ENCODE results near the gene SPTBN1. TPM values are rescaled to one million over a fixed set of nuclear protein-coding genes. Genes with fewer than 3 reads are reported as not detected.

SPTBN1 gene
- polyA plus RNA-seq, 1 donor: 168 TPM

DNA sequence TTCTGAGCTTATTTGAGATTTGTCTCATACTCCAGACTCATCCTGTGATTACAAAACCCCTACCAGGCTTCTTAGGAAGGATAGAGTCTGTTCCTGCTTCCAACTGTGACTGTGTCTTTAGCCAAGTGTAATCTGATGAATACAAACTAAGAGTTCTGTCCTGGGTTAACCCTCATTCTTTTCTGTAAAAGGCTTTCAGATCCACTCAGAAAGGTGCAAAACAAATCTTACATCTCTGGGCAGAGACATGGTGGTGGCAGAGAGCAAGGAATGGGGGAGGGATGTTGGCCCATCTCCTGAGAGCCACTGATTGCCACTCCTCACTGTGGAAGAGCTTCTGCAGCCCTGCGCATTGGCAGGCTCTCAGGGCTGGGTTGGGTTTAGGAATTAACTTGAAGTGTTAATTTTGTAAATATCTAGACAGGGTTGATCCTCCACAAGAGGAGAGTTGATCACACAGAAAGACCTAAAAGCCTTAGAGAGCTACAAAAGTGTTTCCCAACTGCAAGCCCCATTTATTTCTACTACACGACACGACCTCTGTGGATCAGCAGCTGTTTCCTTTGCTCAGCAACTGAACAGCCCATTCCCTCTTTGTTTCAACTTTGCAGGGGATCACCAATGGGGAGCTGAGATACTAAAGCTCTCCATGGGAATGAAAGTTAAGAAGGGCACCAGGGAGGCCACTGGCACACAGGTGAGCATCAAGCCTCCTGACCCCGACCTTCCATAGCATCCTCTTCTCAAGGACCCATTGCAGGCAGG lies 23.7 kb upstream of the SPTBN1 start:
- Histone ChIP-seq H3K36me3 (ENCODE audit: control insufficient read depth, insufficient read depth, low read length) (no peaks in the 10 kb centered on the region), H3K4me3 (ENCODE audit: low read length) (no peak overlapping the region), H3K27me3 (ENCODE audit: control insufficient read depth, insufficient read depth, low read length) (no peaks in the 10 kb centered on the region), H3K27ac (ENCODE audit: low read length) (no peak overlapping the region), H3K9me3 (ENCODE audit: control insufficient read depth, low read depth, low read length) (no peaks in the 10 kb centered on the region), H3K4me1 (ENCODE audit: control insufficient read depth, insufficient read depth, low read length) (no peaks in the 10 kb centered on the region)
- no CpG with 5 or more reads among the region's 4 CpGs for WGBS (ENCODE audit: insufficient coverage, low lambda C conversion rate)
- no peak for DNase-seq

DNA sequence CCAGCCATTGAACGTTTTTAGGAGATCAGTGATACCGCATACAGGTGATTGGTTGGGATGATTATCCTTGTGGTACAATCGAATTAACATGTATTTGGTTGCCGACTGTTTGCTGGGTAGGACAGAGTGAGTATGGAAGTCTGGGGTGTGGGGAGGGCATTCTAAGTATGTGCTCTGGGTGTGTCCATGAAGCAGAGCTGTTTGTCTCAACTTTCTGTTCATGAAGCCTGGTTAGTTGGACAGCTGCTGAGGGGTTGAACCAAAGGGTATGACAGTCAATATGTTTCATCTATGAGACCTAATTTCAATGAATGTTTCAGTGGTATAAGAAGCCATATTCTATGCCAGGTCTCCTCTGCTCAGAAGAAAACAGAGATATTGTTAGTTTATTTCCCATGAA lies 21.9 kb upstream of the SPTBN1 start:
- H3K36me3 ChIP-seq (ENCODE audit: control insufficient read depth, insufficient read depth, low read length): no peaks in the 10 kb centered on the region
- H3K4me1 ChIP-seq (ENCODE audit: control insufficient read depth, insufficient read depth, low read length): no peaks in the 10 kb centered on the region
- no CpG with 5 or more reads among the region's 4 CpGs for WGBS (ENCODE audit: insufficient coverage, low lambda C conversion rate)
- H3K27ac ChIP-seq (ENCODE audit: low read length): no peak overlapping the region
- DNase-seq: no peak
- no peaks in the 10 kb centered on the region for H3K9me3 ChIP-seq (ENCODE audit: control insufficient read depth, low read depth, low read length)
- no peak overlapping the region for H3K4me3 ChIP-seq (ENCODE audit: low read length)
- no peaks in the 10 kb centered on the region for H3K27me3 ChIP-seq (ENCODE audit: control insufficient read depth, insufficient read depth, low read length)

DNA sequence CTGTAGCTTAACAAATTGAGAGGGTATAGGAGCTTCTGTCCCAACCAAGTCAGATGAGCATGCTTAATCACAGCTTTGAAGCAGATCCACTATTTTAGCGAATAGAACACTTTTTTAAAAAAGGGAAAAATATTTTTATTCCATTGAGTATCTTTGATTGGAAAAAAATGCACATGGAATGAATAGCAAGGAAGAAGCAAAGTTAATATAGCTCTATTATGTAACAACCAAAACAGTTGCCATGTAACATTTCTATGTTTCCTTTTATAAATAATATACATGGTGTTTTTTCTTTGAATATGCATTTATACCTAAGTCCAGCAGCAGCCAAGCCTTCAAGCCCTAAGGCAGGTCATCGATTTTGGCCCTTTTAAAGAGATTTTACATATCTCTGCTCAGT lies 21.4 kb upstream of the SPTBN1 start:
- no peak for DNase-seq
- Histone ChIP-seq H3K36me3 (ENCODE audit: control insufficient read depth, insufficient read depth, low read length) (no peaks in the 10 kb centered on the region), H3K27ac (ENCODE audit: low read length) (no peak overlapping the region), H3K27me3 (ENCODE audit: control insufficient read depth, insufficient read depth, low read length) (no peaks in the 10 kb centered on the region), H3K9me3 (ENCODE audit: control insufficient read depth, low read depth, low read length) (no peaks in the 10 kb centered on the region), H3K4me3 (ENCODE audit: low read length) (no peak overlapping the region), H3K4me1 (ENCODE audit: control insufficient read depth, insufficient read depth, low read length) (no peaks in the 10 kb centered on the region)
- 100% methylated on average over 1 of the region's 2 CpGs for WGBS (ENCODE audit: insufficient coverage, low lambda C conversion rate)

DNA sequence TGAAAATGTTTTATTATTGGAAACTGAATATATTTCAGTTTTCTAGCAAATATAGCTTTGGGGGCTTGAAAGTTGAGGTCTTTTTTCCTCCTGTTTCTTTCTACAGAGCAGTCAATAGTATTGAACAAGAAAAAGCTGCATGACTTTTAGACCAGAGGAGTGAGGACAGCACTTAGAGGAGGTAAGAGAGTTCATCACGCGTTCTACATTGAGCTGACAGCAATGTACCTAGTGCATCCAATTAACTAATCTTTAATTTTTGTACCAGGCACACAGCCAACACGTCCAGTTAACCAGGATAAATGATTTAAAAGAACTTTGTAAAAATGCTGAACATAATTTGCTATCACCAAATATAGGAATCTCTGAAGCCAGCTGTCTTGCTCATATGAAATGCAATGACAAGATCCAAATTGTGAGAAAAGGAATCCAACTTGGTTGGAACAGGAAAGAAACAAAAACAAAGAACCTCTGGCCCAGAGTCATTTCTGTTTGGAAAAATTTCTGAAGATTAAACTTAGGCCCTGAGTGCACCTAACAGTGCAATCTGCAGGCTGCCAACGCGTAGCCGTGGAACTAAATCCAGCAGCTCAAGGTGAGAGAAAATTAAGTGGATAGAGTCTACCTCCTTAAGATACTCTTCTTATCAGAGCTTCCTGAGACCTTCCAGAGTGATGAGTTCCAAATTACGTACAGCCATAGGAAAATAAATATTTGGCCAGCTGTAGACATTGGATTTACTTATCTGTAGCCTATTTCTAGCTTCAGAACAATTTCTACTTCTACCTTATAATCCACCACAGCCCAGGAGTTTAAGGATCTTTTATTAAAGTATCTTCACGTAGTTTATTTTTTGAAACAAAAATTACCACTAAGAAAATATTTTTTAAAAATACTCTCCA lies 20.6 kb upstream of the SPTBN1 start:
- no peaks in the 10 kb centered on the region for H3K27me3 ChIP-seq (ENCODE audit: control insufficient read depth, insufficient read depth, low read length)
- no peak overlapping the region for H3K4me3 ChIP-seq (ENCODE audit: low read length)
- WGBS (ENCODE audit: insufficient coverage, low lambda C conversion rate): no CpG with 5 or more reads among the region's 8 CpGs
- no peak for DNase-seq
- no peaks in the 10 kb centered on the region for H3K9me3 ChIP-seq (ENCODE audit: control insufficient read depth, low read depth, low read length)
- no peak overlapping the region for H3K27ac ChIP-seq (ENCODE audit: low read length)
- no peaks in the 10 kb centered on the region for H3K36me3 ChIP-seq (ENCODE audit: control insufficient read depth, insufficient read depth, low read length)
- H3K4me1 ChIP-seq (ENCODE audit: control insufficient read depth, insufficient read depth, low read length): no peaks in the 10 kb centered on the region

DNA sequence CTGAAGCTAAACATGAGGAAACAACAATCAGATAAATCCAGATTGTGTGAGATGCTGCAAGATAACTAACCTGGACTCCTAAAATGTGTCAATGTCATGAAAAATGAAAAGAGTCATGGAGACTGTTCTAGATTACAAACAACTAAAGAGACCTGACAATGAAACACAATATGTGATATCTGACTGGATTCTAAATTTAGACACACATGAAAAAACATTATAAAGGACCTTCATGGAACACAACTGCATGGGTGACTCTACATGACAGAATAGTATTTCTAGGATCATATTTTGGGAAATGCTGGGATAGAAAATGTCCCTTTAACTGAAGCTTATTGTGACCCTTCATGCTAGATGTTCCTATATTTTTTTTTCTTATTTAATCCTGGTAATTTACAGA lies 18.5 kb upstream of the SPTBN1 start:
- Histone ChIP-seq H3K9me3 (ENCODE audit: control insufficient read depth, low read depth, low read length) (no peaks in the 10 kb centered on the region), H3K27ac (ENCODE audit: low read length) (no peak overlapping the region), H3K27me3 (ENCODE audit: control insufficient read depth, insufficient read depth, low read length) (no peaks in the 10 kb centered on the region), H3K4me3 (ENCODE audit: low read length) (no peak overlapping the region), H3K4me1 (ENCODE audit: control insufficient read depth, insufficient read depth, low read length) (no peaks in the 10 kb centered on the region), H3K36me3 (ENCODE audit: control insufficient read depth, insufficient read depth, low read length) (no peaks in the 10 kb centered on the region)
- DNase-seq: no peak

DNA sequence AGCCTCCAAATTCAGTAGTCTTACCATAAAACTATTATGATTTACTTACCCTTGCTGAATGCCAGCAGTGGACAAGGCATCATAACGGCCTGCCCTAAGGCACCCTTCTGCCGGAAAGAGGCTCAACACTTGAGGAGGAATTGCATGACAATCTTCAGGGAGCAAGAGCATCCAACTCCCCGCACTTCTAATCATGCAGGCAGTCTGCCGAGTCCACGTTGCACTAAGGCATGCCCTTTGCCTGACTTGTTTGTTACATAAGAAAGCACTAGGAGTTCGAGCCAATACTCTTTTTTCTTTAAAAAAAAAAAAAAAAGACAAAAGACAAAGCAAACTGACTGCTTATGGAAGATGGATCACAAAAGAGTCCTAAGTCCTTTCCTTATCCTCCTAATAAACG lies 17.9 kb upstream of the SPTBN1 start:
- H3K4me1 ChIP-seq (ENCODE audit: control insufficient read depth, insufficient read depth, low read length): no peaks in the 10 kb centered on the region
- WGBS (ENCODE audit: insufficient coverage, low lambda C conversion rate): 82% methylated on average over 2 of the region's 7 CpGs
- H3K36me3 ChIP-seq (ENCODE audit: control insufficient read depth, insufficient read depth, low read length): no peaks in the 10 kb centered on the region
- no peak overlapping the region for H3K4me3 ChIP-seq (ENCODE audit: low read length)
- no peaks in the 10 kb centered on the region for H3K9me3 ChIP-seq (ENCODE audit: control insufficient read depth, low read depth, low read length)
- H3K27ac ChIP-seq (ENCODE audit: low read length): no peak overlapping the region
- DNase-seq: no peak
- H3K27me3 ChIP-seq (ENCODE audit: control insufficient read depth, insufficient read depth, low read length): no peaks in the 10 kb centered on the region

DNA sequence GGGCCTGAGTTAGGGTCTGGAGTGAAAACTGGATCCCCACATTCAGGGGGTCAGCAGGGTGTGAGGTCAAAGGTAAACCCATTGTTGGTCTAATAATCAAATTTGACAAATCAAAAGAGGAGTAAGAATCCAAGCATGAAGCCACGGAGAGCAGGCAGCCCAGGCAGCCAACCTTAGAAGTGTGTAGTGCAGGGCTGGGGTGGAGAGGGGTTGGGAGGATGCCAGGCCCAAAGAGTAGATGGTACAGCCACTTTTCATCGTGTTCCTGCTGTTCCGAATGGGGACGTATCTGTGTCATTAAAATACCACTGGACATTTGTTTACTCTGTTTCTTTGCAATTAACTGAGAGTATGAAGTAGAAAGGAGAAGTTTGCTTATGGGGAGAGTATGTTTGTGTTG lies 16.5 kb upstream of the SPTBN1 start:
- no CpG with 5 or more reads among the region's 4 CpGs for WGBS (ENCODE audit: insufficient coverage, low lambda C conversion rate)
- Histone ChIP-seq H3K4me1 (ENCODE audit: control insufficient read depth, insufficient read depth, low read length) (no peaks in the 10 kb centered on the region), H3K36me3 (ENCODE audit: control insufficient read depth, insufficient read depth, low read length) (no peaks in the 10 kb centered on the region), H3K27me3 (ENCODE audit: control insufficient read depth, insufficient read depth, low read length) (no peaks in the 10 kb centered on the region), H3K4me3 (ENCODE audit: low read length) (no peak overlapping the region), H3K9me3 (ENCODE audit: control insufficient read depth, low read depth, low read length) (no peaks in the 10 kb centered on the region), H3K27ac (ENCODE audit: low read length) (no peak overlapping the region)
- no peak for DNase-seq

DNA sequence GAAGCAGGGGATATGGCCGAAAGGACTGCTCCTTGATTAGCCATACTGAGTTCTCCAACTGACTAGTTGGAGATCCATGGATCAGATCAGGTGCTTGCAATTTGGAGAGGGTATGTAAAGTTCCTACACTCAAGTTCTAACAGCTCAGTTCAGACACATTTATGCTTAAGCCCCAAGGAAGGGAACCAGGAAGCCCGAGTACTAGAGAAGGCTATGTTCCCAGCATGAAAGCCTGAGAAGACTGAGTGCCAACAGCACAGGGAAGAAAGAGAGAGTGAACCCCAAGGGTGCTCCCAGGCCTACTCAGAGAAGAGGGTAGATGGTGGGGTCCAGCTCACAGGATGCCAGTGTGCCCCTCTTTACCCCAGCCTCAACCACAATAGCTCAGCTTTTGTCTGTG lies 16.1 kb upstream of the SPTBN1 start:
- no peaks in the 10 kb centered on the region for H3K36me3 ChIP-seq (ENCODE audit: control insufficient read depth, insufficient read depth, low read length)
- no peak overlapping the region for H3K4me3 ChIP-seq (ENCODE audit: low read length)
- H3K9me3 ChIP-seq (ENCODE audit: control insufficient read depth, low read depth, low read length): no peaks in the 10 kb centered on the region
- no CpG with 5 or more reads among the region's 2 CpGs for WGBS (ENCODE audit: insufficient coverage, low lambda C conversion rate)
- H3K27me3 ChIP-seq (ENCODE audit: control insufficient read depth, insufficient read depth, low read length): no peaks in the 10 kb centered on the region
- H3K27ac ChIP-seq (ENCODE audit: low read length): no peak overlapping the region
- no peak for DNase-seq
- no peaks in the 10 kb centered on the region for H3K4me1 ChIP-seq (ENCODE audit: control insufficient read depth, insufficient read depth, low read length)

DNA sequence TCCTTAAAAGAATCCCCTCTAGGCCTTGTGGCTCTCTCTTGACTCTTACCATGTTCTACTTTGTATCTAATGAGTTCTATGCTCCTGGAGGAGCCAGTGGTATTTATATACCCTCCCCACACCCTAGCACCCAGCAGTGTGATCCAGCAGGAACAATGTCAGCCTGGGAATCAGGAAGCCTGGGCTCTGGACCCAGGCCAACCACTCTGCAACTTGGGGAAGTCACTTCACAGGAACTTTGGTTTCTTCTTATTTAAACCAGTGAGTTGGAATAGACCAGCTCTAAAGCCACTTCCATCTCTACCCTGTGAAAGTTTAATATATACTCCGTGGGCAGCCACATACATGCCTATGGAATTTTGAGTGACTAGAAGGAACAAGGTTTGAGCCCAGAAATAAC lies 11.6 kb upstream of the SPTBN1 start:
- no peaks in the 10 kb centered on the region for H3K36me3 ChIP-seq (ENCODE audit: control insufficient read depth, insufficient read depth, low read length)
- DNase-seq: no peak
- no peak overlapping the region for H3K27ac ChIP-seq (ENCODE audit: low read length)
- no peak overlapping the region for H3K4me3 ChIP-seq (ENCODE audit: low read length)
- H3K27me3 ChIP-seq (ENCODE audit: control insufficient read depth, insufficient read depth, low read length): no peaks in the 10 kb centered on the region
- H3K9me3 ChIP-seq (ENCODE audit: control insufficient read depth, low read depth, low read length): no peaks in the 10 kb centered on the region
- WGBS (ENCODE audit: insufficient coverage, low lambda C conversion rate): no CpG with 5 or more reads among the region's 1 CpG
- H3K4me1 ChIP-seq (ENCODE audit: control insufficient read depth, insufficient read depth, low read length): no peaks in the 10 kb centered on the region

DNA sequence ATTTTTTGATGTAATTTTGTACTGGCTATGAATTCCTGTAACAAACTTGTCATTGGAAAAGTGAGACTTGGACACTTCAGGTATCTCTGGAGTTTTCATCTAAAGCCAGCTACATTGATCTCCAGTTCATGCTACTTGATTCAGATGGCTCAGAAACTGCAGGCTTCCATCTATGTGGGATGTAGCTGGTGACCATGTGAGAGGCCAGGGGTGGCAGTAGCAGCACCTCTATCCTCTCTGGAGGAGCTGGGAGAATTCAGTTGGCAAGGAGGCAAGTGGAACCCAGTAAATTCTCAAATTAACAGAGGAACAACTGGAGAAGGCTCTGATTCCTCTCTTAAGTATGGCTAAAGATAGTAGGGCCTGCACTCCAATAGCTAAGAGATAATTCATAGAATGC lies 10.0 kb upstream of the SPTBN1 start:
- Histone ChIP-seq H3K4me1 (ENCODE audit: control insufficient read depth, insufficient read depth, low read length) (no peaks in the 10 kb centered on the region), H3K27me3 (ENCODE audit: control insufficient read depth, insufficient read depth, low read length) (peaks cover 1% of the 10 kb centered on the region), H3K27ac (ENCODE audit: low read length) (no peak overlapping the region), H3K4me3 (ENCODE audit: low read length) (no peak overlapping the region), H3K36me3 (ENCODE audit: control insufficient read depth, insufficient read depth, low read length) (no peaks in the 10 kb centered on the region), H3K9me3 (ENCODE audit: control insufficient read depth, low read depth, low read length) (no peaks in the 10 kb centered on the region)
- DNase-seq: no peak

DNA sequence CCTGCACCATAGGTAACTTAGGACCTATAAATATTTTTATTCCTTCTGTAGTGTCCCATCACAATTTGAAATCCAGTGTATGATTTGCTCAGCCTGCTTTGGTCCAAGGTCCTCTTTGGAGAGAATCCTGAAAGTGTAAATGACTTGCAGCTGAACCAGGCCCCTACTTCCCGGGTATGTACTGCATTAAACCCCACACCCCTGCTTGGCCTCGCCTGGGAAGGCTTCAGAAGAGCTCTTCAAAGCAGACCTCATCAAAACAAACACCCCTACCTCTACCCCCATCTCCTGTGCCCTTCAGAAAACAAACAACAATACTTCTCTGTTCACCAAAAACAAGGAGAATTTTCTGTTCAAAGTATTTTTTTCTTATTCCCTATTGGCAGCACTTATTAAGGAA lies 9.5 kb upstream of the SPTBN1 start:
- Histone ChIP-seq H3K4me3 (ENCODE audit: low read length) (no peak overlapping the region), H3K4me1 (ENCODE audit: control insufficient read depth, insufficient read depth, low read length) (no peaks in the 10 kb centered on the region), H3K9me3 (ENCODE audit: control insufficient read depth, low read depth, low read length) (no peaks in the 10 kb centered on the region), H3K36me3 (ENCODE audit: control insufficient read depth, insufficient read depth, low read length) (no peaks in the 10 kb centered on the region), H3K27me3 (ENCODE audit: control insufficient read depth, insufficient read depth, low read length) (peaks cover 2% of the 10 kb centered on the region), H3K27ac (ENCODE audit: low read length) (no peak overlapping the region)
- WGBS (ENCODE audit: insufficient coverage, low lambda C conversion rate): 60% methylated on average over 1 of the region's 2 CpGs
- DNase-seq: no peak

Measured in large intestine (tissue), 3 donors.